Right lobe of liver (tissue), 4 donors: ENCODE data around the gene POC1A.

Experiments used
- CTCF ChIP-seq, 4 donors: fragments of 200-600 bp in 3 of 4; fragments of 450-650 bp in 1 of 4; IDR thresholded peaks; one replicate each; pipeline versions ENCODE4 v1.5.1 to v1.8.0; 2016 to 2022; ENCODE audit warnings: antibody characterized with exemption in 4 of 4, mild to moderate bottlenecking in 2 of 4
- POLR2A ChIP-seq: fragments of 450-650 bp; IDR thresholded peaks from one replicate; pipeline ENCODE4 v1.6.1; 2017; ENCODE audit warnings: antibody characterized with exemption, mild to moderate bottlenecking
- donor health status: DM: no; HTN: no; CAD: no.
- donor health status: DM: no; HTN: no; CAD: no.
- donor health status: DM: no; HTN: yes; CAD: no.

- no peak for TF ChIP-seq CTCF (IDR thresholded peaks at IDR 0.05)
- TF ChIP-seq POLR2A = no peak
Observed at GRCh38 chr3:52132930-52133329, 21.3 kb downstream of the POC1A start.
